Measurements from ENCODE around the gene IPO7.
"Not testable (repeated sequence)": the region's sequence is repeated elsewhere in the genome, so short reads cannot be mapped to it uniquely, and the experiment has no call there.

The IPO7 gene

DNA sequence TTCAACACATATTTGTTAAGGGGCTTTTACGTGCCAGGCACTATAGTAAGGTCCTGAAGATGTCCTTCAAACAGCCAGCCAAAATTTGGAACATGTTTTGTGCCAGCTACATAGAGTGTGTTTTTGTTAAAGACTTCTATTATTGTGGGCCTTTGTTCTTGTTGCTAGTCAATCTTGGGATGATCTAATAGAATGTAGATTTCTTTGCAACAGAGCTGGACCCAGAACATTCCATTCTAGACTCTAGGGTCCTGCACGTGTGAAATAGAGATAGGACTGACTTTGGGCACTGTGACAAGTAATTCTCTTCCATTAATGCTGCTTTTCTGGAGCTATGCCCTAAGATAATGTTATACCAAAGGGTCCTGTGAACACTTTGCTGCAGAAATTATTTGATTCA lies 16.9 kb upstream of the IPO7 start:
- H3K9ac ChIP-seq (ENCODE audit: low read depth, low read length) = no peak overlapping the region
- no peaks in the 10 kb centered on the region for H3K27me3 ChIP-seq (ENCODE audit: control insufficient read depth, insufficient read depth, low read length)
- H3K4me2 ChIP-seq (ENCODE audit: low read length) = no peak overlapping the region
- H3K36me3 ChIP-seq (ENCODE audit: insufficient read depth, low read length) = no peaks in the 10 kb centered on the region
- no peaks in the 10 kb centered on the region for H3K9me3 ChIP-seq (replicated peaks; ENCODE audit: low read length)
- H3K4me3 ChIP-seq (ENCODE audit: low read length) = no peak overlapping the region
- peaks cover 23% of the 10 kb centered on the region for H3K4me1 ChIP-seq (ENCODE audit: control insufficient read depth, insufficient read depth, low read length)

DNA sequence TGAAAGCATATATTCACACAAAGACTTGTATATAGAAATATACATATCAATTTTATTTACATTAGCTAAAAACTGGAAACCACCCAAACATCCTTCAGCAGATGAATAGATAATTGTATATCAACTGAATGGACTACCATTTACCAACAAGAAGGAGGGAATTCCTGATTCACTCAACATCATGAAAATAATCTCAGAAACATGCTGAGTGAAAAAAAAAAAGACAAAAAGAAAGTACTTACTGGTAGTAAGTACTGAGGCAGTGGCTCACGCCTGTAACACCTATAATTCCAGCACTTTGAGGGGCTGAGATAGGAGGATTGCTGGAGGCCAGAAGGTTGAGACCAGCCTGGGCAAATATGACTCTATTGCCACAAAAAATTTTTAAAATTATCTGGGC lies 7.4 kb upstream of the IPO7 start:
- H3K9ac ChIP-seq (ENCODE audit: low read depth, low read length) = no peak overlapping the region
- peak overlapping the region; percentile 48 for H3K4me2 ChIP-seq (ENCODE audit: low read length)
- H3K4me1 ChIP-seq (ENCODE audit: control insufficient read depth, insufficient read depth, low read length) = peaks cover 7% of the 10 kb centered on the region
- H3K9me3 ChIP-seq (replicated peaks; ENCODE audit: low read length) = no peaks in the 10 kb centered on the region
- H3K4me3 ChIP-seq (ENCODE audit: low read length) = no peak overlapping the region
- H3K36me3 ChIP-seq (ENCODE audit: insufficient read depth, low read length) = no peaks in the 10 kb centered on the region
- no peaks in the 10 kb centered on the region for H3K27me3 ChIP-seq (ENCODE audit: control insufficient read depth, insufficient read depth, low read length)

DNA sequence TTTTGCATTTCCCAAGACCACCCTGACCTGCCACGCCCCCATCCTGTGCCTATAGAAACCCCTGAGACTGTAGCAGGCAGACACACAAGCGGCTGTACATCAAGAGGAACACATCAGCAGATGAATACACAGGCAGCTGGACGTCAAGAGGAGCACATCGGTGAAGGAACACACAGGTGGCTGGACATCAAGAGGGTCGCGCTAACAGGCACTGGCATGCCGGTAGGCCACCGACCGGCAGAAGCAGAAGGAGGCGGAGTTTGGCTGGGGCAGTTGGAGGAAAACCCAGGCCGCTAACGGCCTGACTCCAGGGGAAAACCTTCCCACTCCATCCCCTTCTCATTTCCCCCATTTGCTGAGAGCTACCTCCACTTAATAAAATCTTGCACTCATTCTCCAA lies 5.4 kb upstream of the IPO7 start:
- H3K9ac ChIP-seq (ENCODE audit: low read depth, low read length) = no peak overlapping the region
- no peak overlapping the region for H3K4me3 ChIP-seq (ENCODE audit: low read length)
- no peaks in the 10 kb centered on the region for H3K36me3 ChIP-seq (ENCODE audit: insufficient read depth, low read length)

DNA sequence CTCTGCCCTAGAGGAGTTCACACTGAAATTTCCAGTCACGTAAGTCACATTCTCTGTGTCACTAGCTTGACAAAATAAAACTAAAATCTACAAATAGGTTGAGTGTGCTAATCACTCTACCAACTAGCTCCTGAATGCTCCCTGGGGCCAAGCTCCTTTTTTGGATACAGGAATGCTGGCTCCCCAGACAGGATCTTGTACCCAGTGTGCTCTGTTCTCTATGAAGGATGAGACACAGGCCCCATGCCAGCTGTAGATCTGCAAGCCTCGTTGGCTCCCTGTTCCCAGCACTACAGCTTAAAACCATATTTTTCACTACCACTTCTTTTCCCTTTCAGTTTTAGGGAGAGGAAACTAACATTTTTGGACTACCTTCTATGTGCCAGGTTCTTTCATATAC lies 3.7 kb upstream of the IPO7 start:
- H3K4me2 ChIP-seq (ENCODE audit: low read length) = no peak overlapping the region
- H3K9ac ChIP-seq (ENCODE audit: low read depth, low read length) = no peak overlapping the region
- no peaks in the 10 kb centered on the region for H3K9me3 ChIP-seq (replicated peaks; ENCODE audit: low read length)
- H3K36me3 ChIP-seq (ENCODE audit: insufficient read depth, low read length) = no peaks in the 10 kb centered on the region
- peaks cover 7% of the 10 kb centered on the region for H3K4me1 ChIP-seq (ENCODE audit: control insufficient read depth, insufficient read depth, low read length)
- no peaks in the 10 kb centered on the region for H3K27me3 ChIP-seq (ENCODE audit: control insufficient read depth, insufficient read depth, low read length)
- no peak overlapping the region for H3K4me3 ChIP-seq (ENCODE audit: low read length)

More for the DNA sequence above, 5.4 kb upstream of the IPO7 start:
- H3K4me2 ChIP-seq (ENCODE audit: low read length) = no peak overlapping the region
- peaks cover 7% of the 10 kb centered on the region for H3K4me1 ChIP-seq (ENCODE audit: control insufficient read depth, insufficient read depth, low read length)
- H3K9me3 ChIP-seq (replicated peaks; ENCODE audit: low read length) = no peaks in the 10 kb centered on the region
- H3K27me3 ChIP-seq (ENCODE audit: control insufficient read depth, insufficient read depth, low read length) = no peaks in the 10 kb centered on the region

DNA sequence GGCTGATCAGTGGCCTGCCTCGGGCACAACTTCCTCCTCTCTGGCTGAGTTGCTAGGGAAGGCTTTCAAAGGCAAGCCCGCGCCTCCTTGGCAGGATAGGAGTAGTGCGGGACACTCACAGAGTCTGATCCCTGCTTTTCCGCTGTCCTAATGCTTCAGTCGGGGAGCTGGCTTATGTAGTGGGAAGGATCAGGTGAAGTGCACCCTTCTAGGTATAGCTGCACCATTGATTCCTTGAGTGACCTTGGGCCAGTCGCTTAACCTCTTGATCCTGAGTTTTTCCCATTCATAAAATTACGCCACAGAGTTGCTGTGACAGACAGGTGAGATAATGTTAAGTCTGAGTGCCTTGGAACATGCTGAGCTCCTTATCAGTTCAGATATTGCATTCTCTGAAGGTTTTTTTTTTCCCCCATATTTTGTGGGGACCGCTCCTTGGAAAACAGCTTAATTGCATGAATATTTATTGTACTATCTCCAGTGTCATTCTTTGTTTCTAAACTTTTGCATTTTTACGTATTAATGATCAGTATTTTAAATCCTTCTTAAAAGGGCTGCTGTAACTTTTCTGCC lies 961 bp downstream of the IPO7 start:
- Histone ChIP-seq H3K4me3 (ENCODE audit: low read length) (peak overlapping the region; percentile 83), H3K36me3 (ENCODE audit: insufficient read depth, low read length) (peaks cover 9% of the 10 kb centered on the region), H3K9ac (ENCODE audit: low read depth, low read length) (peak overlapping the region; percentile 98), H3K27me3 (ENCODE audit: control insufficient read depth, insufficient read depth, low read length) (no peaks in the 10 kb centered on the region), H3K9me3 (replicated peaks; ENCODE audit: low read length) (no peaks in the 10 kb centered on the region), H3K4me2 (ENCODE audit: low read length) (peak overlapping the region; percentile 88), H3K4me1 (ENCODE audit: control insufficient read depth, insufficient read depth, low read length) (peaks cover 10% of the 10 kb centered on the region)

DNA sequence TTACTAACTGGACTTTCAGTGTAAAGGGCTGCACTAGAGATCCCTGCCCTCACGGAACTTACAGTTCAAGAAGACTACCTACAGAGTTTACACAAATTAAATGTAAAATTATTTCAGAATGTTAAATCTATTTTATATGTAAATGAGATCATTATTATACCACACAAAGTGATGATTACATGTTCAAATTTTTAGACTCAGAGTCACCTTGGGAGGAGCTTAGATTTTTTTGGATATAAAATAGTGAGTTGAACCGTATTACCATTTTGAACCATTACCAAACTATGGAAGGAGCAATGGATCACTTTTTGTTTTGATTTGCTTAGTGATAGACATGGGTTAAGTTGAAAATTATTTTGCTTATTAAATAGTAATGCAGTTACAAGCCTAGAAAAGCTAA lies 1.6 kb downstream of the IPO7 start:
- Histone ChIP-seq H3K4me3 (ENCODE audit: low read length) (peak overlapping the region; percentile 83), H3K4me1 (ENCODE audit: control insufficient read depth, insufficient read depth, low read length) (peaks cover 10% of the 10 kb centered on the region), H3K9ac (ENCODE audit: low read depth, low read length) (peak overlapping the region; percentile 98), H3K27me3 (ENCODE audit: control insufficient read depth, insufficient read depth, low read length) (no peaks in the 10 kb centered on the region), H3K4me2 (ENCODE audit: low read length) (peak overlapping the region; percentile 88), H3K9me3 (replicated peaks; ENCODE audit: low read length) (no peaks in the 10 kb centered on the region), H3K36me3 (ENCODE audit: insufficient read depth, low read length) (peaks cover 9% of the 10 kb centered on the region)

DNA sequence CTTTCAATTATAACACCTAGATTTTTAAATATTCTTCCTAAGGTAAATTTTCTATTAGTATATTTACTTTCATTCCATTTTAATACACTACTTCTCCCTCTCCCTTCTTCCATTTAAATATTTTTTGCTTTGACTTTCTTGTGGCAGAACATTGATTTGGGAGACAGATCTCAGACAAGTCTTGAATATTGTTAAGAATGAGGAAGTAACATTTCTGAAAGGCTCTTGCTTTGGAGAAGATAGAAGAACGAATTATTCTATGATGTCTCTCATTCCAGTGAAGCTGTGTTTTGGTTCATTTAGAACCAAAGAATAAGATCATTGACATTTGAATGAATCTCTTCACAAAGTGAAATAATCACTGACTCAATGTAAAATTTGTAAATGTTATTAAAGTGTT lies 2.4 kb downstream of the IPO7 start:
- Histone ChIP-seq H3K4me3 (ENCODE audit: low read length) (peak overlapping the region; percentile 83), H3K4me1 (ENCODE audit: control insufficient read depth, insufficient read depth, low read length) (peaks cover 10% of the 10 kb centered on the region), H3K9me3 (replicated peaks; ENCODE audit: low read length) (no peaks in the 10 kb centered on the region), H3K36me3 (ENCODE audit: insufficient read depth, low read length) (peaks cover 9% of the 10 kb centered on the region), H3K9ac (ENCODE audit: low read depth, low read length) (peak overlapping the region; percentile 98), H3K27me3 (ENCODE audit: control insufficient read depth, insufficient read depth, low read length) (no peaks in the 10 kb centered on the region), H3K4me2 (ENCODE audit: low read length) (peak overlapping the region; percentile 88)

DNA sequence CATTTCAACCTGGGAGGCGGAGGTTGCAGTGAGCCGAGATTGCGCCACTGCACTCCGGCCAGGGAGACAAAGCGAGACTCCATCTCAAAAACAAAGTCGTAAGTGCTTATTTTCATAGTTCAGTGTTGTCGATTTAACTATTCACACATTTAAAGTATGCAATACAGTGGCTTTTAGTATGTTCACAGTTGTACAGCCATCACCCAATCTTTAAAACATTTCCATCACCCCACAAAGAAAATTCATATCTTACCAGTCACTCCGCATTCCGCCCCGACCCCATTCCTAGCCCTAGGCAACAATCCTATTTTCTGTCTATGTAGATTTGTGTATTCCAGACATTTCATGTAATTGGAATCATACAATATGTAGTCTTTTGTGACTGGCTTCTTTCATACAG lies 11.9 kb downstream of the IPO7 start:
- Histone ChIP-seq H3K36me3 (ENCODE audit: insufficient read depth, low read length) (no peaks in the 10 kb centered on the region), H3K4me1 (ENCODE audit: control insufficient read depth, insufficient read depth, low read length) (peaks cover 13% of the 10 kb centered on the region), H3K27me3 (ENCODE audit: control insufficient read depth, insufficient read depth, low read length) (no peaks in the 10 kb centered on the region), H3K4me2 (ENCODE audit: low read length) (no peak overlapping the region), H3K4me3 (ENCODE audit: low read length) (no peak overlapping the region), H3K9ac (ENCODE audit: low read depth, low read length) (no peak overlapping the region), H3K9me3 (replicated peaks; ENCODE audit: low read length) (no peaks in the 10 kb centered on the region)

DNA sequence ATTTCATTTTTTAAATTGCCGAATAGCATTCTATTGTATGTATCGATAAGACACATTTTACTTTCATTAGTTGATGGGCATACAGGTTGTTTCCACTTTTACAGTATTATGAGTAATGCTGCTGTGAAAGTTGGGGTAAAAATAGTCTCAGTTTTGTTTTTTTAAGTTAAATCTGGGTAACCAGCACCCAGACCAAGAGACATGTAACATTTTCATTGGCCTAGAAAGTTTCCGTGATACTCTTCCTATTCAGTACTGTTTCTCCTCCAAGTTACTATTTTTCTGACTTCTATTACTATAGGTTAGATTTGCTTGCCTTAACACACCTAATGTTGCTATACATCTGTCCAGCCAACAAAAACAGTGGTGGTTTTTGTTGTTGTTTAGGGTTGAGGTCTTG lies 12.3 kb downstream of the IPO7 start:
- Histone ChIP-seq H3K4me2 (ENCODE audit: low read length) (no peak overlapping the region), H3K4me3 (ENCODE audit: low read length) (no peak overlapping the region), H3K9me3 (replicated peaks; ENCODE audit: low read length) (no peaks in the 10 kb centered on the region), H3K4me1 (ENCODE audit: control insufficient read depth, insufficient read depth, low read length) (peaks cover 13% of the 10 kb centered on the region), H3K27me3 (ENCODE audit: control insufficient read depth, insufficient read depth, low read length) (no peaks in the 10 kb centered on the region), H3K9ac (ENCODE audit: low read depth, low read length) (no peak overlapping the region), H3K36me3 (ENCODE audit: insufficient read depth, low read length) (peaks cover 1% of the 10 kb centered on the region)

DNA sequence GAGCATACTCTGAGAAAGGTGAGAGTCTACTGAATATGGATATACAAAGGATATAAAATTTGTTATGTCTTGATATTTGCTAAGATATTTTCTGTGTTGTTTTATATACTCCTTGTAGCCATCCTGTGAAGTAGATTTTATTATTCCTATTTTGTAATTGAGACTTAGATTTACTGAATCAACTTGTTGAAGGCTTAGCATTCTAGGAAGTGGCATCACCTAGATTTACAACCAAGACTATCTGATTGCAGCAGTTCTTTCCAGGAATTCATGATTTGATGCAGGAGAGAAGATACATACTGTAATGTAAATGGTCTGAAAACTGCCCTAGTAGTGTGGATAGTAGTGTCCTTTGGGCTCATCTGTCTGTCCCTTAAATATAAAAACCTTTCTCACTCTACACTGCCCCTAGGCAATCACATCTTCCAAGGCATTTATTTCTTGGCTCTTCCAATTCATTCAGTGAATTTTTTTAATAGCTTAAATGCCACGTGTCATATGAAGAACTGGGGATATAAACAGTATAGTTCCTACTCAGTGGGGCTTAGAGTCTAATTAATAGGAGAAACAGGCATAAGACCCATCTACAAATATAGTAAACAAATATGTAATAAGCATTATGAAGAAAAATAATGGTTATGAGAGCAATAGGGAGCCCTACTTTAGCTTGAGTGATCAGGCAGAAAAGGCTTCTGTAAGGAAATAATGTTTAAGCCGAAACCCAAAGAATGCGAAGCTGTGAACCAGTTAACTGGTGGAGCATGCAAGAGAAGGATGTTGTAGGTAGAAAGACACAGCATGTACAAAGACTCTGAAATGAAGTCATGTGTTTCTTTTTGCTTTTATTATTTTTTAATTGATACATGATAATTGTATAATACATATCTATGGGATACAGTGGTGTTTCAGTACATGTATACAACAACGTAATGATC lies 13.6 kb downstream of the IPO7 start:
- Histone ChIP-seq H3K4me3 (ENCODE audit: low read length) (no peak overlapping the region), H3K4me1 (ENCODE audit: control insufficient read depth, insufficient read depth, low read length) (peaks cover 13% of the 10 kb centered on the region), H3K4me2 (ENCODE audit: low read length) (no peak overlapping the region), H3K27me3 (ENCODE audit: control insufficient read depth, insufficient read depth, low read length) (no peaks in the 10 kb centered on the region), H3K36me3 (ENCODE audit: insufficient read depth, low read length) (peaks cover 3% of the 10 kb centered on the region), H3K9me3 (replicated peaks; ENCODE audit: low read length) (no peaks in the 10 kb centered on the region), H3K9ac (ENCODE audit: low read depth, low read length) (no peak overlapping the region)

DNA sequence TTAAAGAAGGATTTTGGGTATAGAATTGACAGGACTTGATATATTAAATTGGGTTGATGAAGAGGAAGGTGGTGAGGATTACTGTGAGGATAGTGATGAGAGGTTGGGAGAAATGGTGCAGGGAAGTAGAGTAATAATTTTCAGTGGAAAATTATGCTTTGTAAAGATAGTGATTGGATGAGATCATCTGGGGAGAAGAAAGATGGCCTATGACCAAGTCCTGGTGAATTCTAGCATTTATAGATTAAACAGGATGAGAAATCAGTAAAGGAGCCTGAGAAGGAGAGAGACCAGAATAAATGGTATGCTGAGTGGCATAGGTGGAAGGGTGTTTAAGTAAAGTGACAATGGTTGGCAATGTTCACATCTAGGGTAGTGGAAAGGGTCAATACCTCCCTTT lies 15.0 kb downstream of the IPO7 start:
- no peak overlapping the region for H3K4me3 ChIP-seq (ENCODE audit: low read length)
- no peak overlapping the region for H3K9ac ChIP-seq (ENCODE audit: low read depth, low read length)
- no peak overlapping the region for H3K4me2 ChIP-seq (ENCODE audit: low read length)
- no peaks in the 10 kb centered on the region for H3K9me3 ChIP-seq (replicated peaks; ENCODE audit: low read length)
- H3K27me3 ChIP-seq (ENCODE audit: control insufficient read depth, insufficient read depth, low read length) = no peaks in the 10 kb centered on the region
- peaks cover 3% of the 10 kb centered on the region for H3K36me3 ChIP-seq (ENCODE audit: insufficient read depth, low read length)
- H3K4me1 ChIP-seq (ENCODE audit: control insufficient read depth, insufficient read depth, low read length) = peaks cover 13% of the 10 kb centered on the region

DNA sequence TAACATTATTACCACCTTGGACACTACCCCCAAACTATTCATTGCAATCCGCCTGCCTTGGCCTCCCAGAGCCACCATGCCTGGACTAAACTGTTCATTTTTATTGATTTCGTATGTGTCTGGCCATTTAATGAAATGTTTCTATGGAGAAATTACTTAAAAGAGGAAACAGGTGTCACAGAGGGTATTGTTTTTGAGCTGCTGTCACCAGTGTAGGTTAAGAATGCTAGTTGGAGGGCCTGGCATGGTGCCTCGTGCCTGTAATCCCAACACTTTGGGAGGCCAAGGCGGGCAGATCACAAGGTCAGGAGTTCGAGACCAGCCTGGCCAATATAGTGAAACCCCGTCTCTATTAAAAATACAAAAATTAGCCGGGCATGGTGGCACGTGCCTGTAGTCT lies 17.4 kb downstream of the IPO7 start:
- H3K4me2 ChIP-seq (ENCODE audit: low read length); H3K27me3 ChIP-seq (ENCODE audit: control insufficient read depth, insufficient read depth, low read length); H3K9ac ChIP-seq (ENCODE audit: low read depth, low read length); H3K9me3 ChIP-seq (replicated peaks; ENCODE audit: low read length); H3K4me3 ChIP-seq (ENCODE audit: low read length): not testable (repeated sequence)
- Histone ChIP-seq H3K36me3 (ENCODE audit: insufficient read depth, low read length) (peaks cover 22% of the 10 kb centered on the region), H3K4me1 (ENCODE audit: control insufficient read depth, insufficient read depth, low read length) (peaks cover 16% of the 10 kb centered on the region)
